Right ventricle myocardium inferior (tissue), 1 donor: Measurements from ENCODE around the gene AMPH. TPM values are rescaled to one million over a fixed set of nuclear protein-coding genes. Genes with fewer than 3 reads are reported as not detected.
"Not testable (repeated sequence)": the region's sequence is repeated elsewhere in the genome, so short reads cannot be mapped to it uniquely, and the experiment has no call there.

ENCODE experiments used
- ATAC-seq: fragments of 200-7000 bp; cut with Tn5 transposase; one replicate; pipeline ENCODE4 v1.9.1; 2020; ENCODE audit warnings: mild to moderate bottlenecking, moderate library complexity
- DNase-seq: peaks from one replicate; pipeline ENCODE4 v3.0.0; 2021; ENCODE audit errors: missing footprints
- intact Hi-C: fragments of 100-400 bp; cut with DNase I; formaldehyde crosslinking; loops from one replicate; pipeline ENCODE4 v1.11.0; 2022
- total RNA-seq: library from RNA; stranded (reverse); fragmentation: NEBNext Ultra II Directional; extraction: Animal tissue kit (Norgen Biotek cat#: 25700); gene quantifications from one replicate; pipeline ENCODE4 v1.2.1, GENCODE V29; 2021
- donor health status: DM: no; HTN: yes; CAD: no; lungs with severe emphysema.

Gene AMPH
- total RNA-seq, 1 donor from 2014 or later, result 2.4 TPM

GRCh38 chr7:38374507-38374906 lies 256.7 kb downstream of the AMPH start:
- intact Hi-C loops, result loop anchor here (5.0 kb wide), 1 partner anchor 267 kb away; no protein-coding TSS in a partner anchor
- no peak for ATAC-seq
- DNase-seq, result no peak

DNA sequence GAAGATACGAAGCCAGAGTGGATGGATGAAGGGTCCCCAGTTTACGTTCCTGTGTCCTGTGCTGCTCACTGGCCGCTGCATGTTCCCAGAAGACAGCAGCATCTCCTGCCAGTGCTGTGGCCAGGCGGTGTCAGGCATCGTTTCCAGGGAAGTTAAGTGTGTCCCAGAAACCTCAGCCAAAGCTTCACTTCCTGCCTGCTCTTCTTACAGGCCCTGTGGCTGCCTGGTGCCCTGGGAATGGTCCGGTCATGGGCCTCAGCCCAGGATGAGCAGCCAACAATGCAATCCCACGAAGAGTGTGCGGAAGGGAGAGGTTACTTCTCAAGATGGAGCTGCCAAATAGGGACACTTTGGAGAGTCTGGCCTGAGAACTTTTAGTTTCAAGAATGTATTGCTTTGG lies 258.0 kb downstream of the AMPH start:
- no peak for DNase-seq
- intact Hi-C loops, result loop anchor here (5.0 kb wide), 1 partner anchor 266 kb away; no protein-coding TSS in a partner anchor
- no peak for ATAC-seq

- DNase-seq, result no peak
- intact Hi-C loops, result loop anchor here (5.0 kb wide), 1 partner anchor 265 kb away; no protein-coding TSS in a partner anchor
- ATAC-seq, result no peak
Observed at GRCh38 chr7:38372290-38372689, 258.9 kb downstream of the AMPH start.

DNA sequence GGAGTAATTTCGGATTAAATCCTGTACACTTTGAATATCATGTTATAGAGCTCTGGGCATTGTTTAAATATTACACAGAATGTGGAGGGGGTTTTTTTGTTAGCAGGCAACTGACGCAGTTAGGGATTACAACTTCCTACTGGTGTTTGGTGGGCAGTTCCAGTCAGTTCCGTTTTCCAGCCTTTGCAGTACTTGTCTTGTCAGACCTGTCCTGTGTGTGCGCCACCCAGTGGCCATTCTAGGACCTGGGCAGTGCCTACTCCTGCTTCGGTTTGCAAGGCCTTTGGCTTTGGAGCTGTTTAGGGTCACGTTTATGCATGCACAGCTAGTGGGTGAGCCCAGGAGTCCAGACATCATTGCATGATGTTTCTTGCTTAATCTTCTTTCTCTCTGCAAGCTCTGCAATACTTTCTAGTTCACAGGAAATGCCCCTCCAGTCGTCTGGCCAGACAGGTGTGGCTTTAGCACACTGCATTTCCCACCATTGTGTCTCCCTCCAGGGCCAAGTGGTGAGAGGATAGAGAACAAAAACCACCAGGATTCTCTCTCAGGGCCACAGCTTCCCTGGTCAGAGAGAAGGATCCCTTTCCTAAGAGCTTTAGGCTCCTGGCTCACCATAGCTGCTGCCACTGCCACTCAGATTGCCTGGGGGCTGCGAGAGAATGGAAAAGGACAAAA lies 261.2 kb downstream of the AMPH start:
- ATAC-seq (peak; percentile 91), DNase-seq (peak; percentile 93)
- intact Hi-C loops, result loop anchor here (5.0 kb wide), 1 partner anchor 263 kb away; no protein-coding TSS in a partner anchor

DNA sequence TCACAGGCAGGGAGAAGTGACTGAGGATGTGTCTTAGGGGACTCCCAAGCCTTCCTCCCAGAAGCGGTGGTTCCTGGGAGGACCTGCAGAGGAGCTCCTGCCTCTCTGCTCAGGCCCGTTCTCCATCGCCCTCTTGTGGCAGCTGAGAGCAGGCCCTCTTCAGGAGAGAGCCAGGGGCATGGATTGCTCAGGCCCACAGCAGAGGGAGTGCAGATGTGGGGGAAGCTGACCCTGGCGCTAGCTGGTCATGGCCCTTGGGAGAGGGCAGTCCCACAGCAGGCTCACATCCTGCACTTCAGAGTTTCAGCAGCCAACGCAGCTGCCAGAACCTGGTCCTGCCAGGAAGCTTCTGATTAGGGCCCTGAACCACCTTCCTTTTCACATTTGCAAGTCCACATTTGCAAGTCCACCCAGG lies 263.0 kb downstream of the AMPH start:
- DNase-seq, result peak; percentile 80
- intact Hi-C loops, result no loop called here
- ATAC-seq, result peak; percentile 53

DNA sequence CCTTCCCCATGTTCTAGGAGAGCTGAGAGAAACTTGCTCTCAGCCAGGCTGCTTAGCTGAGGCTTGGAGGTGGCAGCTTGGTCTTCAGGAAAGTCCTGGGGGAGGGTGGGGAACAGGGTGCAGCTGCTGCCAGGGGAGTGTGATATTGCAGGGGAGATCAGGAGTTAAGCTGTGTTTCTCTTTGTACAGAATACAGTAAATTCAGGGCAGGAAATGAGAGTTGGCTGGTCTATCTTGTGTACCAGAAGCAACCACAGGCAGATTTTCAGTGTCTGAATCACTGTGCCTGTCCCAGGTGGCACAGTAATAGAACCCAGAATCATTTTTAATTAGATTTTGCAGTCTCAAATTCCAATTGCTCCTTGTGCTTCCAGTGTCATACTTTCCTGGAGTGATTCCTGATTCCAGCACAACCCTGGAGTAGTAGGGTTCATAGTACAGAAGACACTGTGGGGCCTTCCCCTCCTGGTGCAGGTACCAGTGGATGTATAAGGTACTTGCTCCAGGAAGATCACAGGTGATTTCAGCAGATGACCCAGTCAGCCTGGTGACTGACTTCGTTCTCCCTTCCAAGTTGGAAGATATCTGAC lies 263.8 kb downstream of the AMPH start:
- intact Hi-C loops, result no loop called here
- ATAC-seq (no peak), DNase-seq (no peak)

GRCh38 chr7:38363379-38363778 lies 267.8 kb downstream of the AMPH start:
- intact Hi-C loops, ATAC-seq: not testable (repeated sequence)
- peak; percentile 76 for DNase-seq

DNA sequence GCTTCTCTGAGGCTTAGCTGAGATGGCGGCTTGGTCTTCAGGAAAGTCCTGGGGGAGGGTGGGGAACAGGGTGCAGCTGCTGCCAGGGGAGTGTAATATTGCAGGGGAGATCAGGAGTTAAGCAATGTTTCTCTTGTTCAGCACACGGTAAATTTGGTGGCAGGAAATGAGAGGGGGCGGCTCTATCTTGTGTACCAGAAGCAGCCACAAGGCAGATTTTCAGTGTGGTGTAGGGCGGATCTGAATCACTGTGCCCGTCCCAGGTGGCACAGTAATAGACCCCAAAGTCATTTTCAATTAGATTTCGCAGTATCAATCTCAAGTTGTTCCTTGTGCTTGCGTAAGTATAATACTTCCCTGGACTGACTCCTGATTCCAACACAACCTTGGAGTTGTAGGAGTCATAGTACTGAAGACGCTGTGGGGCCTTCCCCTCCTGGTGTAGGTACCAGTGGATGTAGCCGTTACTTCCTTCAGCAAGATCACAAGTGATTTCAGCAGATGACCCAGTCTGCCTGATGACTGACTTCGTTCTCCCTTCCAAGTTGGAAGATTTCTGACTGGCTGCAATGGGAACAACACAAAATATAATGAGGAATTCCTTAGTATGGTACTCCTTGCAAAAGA lies 268.4 kb downstream of the AMPH start:
- intact Hi-C loops, ATAC-seq, DNase-seq: not testable (repeated sequence)

GRCh38 chr7:38360776-38361175 lies 270.4 kb downstream of the AMPH start:
- no peak for DNase-seq
- intact Hi-C loops, result no loop called here
- no peak for ATAC-seq

- intact Hi-C loops, result not testable (repeated sequence)
- DNase-seq (peak; percentile 83), ATAC-seq (peak; percentile 56)
Observed at GRCh38 chr7:38359071-38359601, 272.0 kb downstream of the AMPH start.

GRCh38 chr7:38358273-38358831 lies 272.8 kb downstream of the AMPH start:
- intact Hi-C loops, DNase-seq: not testable (repeated sequence)
- ATAC-seq, result peak; percentile 8

DNA sequence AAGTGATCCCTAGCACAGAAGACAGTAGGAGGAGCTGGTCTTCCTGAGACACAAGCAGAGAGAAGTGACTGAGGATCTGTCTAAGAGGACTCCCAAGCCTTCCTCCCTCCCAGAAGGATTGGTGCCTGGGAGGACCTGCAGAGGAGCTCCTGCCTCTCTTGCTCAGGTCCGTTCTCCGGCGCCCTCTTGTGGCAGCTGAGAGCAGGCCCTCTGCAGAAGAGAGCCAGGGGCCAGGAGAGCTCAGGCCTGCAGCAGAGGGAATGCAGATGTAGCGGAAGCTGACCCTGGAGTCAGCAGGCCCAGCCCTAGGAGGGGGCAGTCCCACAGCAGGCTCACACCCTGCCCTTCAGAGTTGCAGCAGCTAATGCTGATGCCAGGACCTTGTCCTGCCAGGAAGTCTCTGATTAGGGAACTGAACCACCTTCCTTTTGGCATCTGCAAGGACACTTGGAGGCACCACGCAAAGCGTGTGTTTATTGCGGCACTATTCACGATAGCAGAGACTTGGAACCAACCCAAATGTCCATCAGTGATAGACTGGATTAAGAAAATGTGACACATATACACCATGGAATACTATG lies 276.8 kb downstream of the AMPH start:
- DNase-seq (peak; percentile 91), ATAC-seq (peak; percentile 80)
- intact Hi-C loops, result not testable (repeated sequence)

DNA sequence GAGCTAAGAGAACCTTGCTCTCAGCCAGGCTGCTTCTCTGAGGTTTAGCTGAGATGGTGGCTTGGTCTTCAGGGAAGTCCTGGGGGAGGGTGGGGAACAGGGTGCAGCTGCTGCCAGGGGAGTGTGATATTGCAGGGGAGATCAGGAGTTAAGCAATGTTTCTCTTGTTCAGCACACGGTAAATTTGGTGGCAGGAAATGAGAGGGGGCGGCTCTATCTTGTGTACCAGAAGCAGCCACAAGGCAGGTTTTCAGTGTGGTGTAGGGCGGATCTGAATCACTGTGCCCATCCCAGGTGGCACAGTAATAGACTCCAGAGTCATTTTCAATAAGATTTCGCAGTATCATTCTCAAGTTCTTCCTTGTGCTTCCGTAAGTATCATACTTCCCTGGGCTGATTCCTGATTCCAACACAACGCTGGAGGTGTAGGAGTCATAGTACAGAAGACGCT lies 277.7 kb downstream of the AMPH start:
- intact Hi-C loops, DNase-seq, ATAC-seq: not testable (repeated sequence)

GRCh38 chr7:38351601-38352000 lies 279.6 kb downstream of the AMPH start:
- no peak for DNase-seq
- no peak for ATAC-seq
- intact Hi-C loops, result no loop called here

DNA sequence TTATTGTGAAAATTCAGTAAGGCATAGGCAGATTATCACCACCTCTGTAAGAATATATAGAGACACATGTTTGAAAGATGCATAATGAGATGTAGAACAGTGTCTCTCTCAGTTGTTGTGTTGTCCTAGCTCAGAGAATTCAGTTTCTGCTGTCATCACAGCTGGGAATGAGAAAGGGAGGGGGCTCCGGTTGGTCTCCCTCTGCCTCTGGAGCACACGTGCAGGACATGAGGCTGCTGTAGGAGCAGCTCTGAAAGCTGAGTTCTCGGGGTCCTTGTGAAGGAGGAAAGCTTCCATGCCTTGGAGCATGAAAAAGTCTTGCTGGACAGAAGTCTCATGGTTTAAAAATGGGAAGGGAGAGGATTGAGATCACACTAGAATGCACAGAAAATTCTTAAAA lies 280.4 kb downstream of the AMPH start:
- ATAC-seq, intact Hi-C loops, DNase-seq: not testable (repeated sequence)

DNA sequence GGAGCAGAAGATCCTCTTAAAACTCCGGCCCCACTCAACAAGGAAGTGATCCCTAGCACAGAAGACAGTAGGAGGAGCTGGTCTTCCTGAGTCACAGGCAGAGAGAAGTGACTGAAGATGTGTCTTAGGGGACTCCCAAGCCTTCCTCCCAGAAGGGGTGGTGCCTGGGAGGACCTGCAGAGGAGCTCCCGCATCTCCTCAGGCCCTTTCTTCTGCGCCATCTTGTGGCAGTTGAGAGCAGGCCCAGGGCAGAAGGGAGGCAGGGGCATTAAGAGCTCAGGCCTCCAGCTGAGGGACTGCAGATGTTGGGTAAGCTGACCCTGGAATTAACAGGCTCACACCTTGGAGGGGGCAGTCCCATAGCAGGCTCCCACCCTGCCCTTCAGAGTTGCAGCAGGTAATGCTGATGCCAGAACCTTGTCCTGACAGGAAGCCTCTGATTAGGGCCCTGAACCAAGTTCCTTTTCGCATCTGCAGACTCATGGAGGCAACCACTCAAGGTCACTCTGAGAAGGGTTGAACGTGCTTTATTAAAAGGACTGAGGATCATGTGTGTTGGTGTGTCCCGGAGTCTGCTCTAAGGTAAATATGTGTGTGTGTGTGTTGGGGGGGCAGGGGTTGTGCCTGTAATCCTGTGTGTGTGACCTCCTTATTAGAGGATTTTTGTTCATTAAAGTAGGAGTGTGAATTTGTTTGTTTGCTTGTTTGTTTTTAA lies 281.1 kb downstream of the AMPH start:
- DNase-seq, intact Hi-C loops: not testable (repeated sequence)
- ATAC-seq, result peak; percentile 64

- ATAC-seq, DNase-seq, intact Hi-C loops: not testable (repeated sequence)
Observed at GRCh38 chr7:38349126-38349795, 281.9 kb downstream of the AMPH start.
